Body of pancreas (tissue), 4 donors: ENCODE data around the gene UBE2E3. TPM values are rescaled to one million over a fixed set of nuclear protein-coding genes. Genes with fewer than 3 reads are reported as not detected.

Experiments
- ATAC-seq: fragments of 150-250 bp; one replicate; pipeline ENCODE4 v1.9.1; 2016
- DNase-seq, 4 donors: peaks; one replicate each; pipeline ENCODE4 v3.0.0-alpha.2; 2019
- H3K27ac ChIP-seq, 4 donors: fragments of 200-600 bp; sonication (generic); 1 replicate in 3 of 4; 2 replicates in 1 of 4; pipeline versions ENCODE4 v1.5.1 to v1.6.1; 2016 to 2019; ENCODE audit warnings: mild to moderate bottlenecking in 1 of 4, mixed read lengths in 1 of 4, moderate library complexity in 1 of 4
- H3K27me3 ChIP-seq, 2 donors: fragments of 200-600 bp; sonication (generic); one replicate each; pipeline ENCODE4 v1.6.0; 2016; ENCODE audit warnings: mild to moderate bottlenecking in 1 of 2
- H3K36me3 ChIP-seq, 2 donors: fragments of 200-600 bp; sonication (generic); replicated peaks in 1 of 2; 2 replicates each; pipeline ENCODE4 v1.5.1; 2016; ENCODE audit warnings: low read depth in 2 of 2; ENCODE audit not compliant: insufficient read depth in 1 of 2
- H3K4me1 ChIP-seq: fragments of 200-600 bp; sonication (generic); one replicate; pipeline ENCODE4 v1.6.0; 2016
- H3K4me3 ChIP-seq, 2 donors: fragments of 200-600 bp; sonication (generic); 1 replicate in 1 of 2; 2 replicates in 1 of 2; pipeline ENCODE4 v1.5.1; 2016 to 2019
- H3K9me3 ChIP-seq, 3 donors: fragments of 200-600 bp; sonication (generic); 1 replicate in 2 of 3; 2 replicates in 1 of 3; pipeline ENCODE4 v1.5.1; 2016
- CTCF ChIP-seq, 7 experiments: fragments of 450-650 bp in 4 of 7; fragments of 200-600 bp in 3 of 7; sonication (generic) in 3 of 7; IDR thresholded peaks; one replicate each; pipeline ENCODE4 v1.5.1; 2016 to 2019; ENCODE audit warnings: antibody characterized with exemption in 7 of 7
- POLR2A ChIP-seq, 3 donors: fragments of 450-650 bp; IDR thresholded peaks; one replicate each; pipeline ENCODE4 v1.6.1; 2016; ENCODE audit warnings: antibody characterized with exemption in 3 of 3, mild to moderate bottlenecking in 2 of 3
- WGBS, 2 donors: methylation state at CpG; one replicate each; pipeline ENCODE4 v1.1.5; 2017; 5-methylcytosine and 5-hydroxymethylcytosine counted together
- intact Hi-C: fragments of 100-400 bp; cut with DNase I; formaldehyde crosslinking; loops from one replicate; pipeline ENCODE4 v1.15.1; 2023
- total RNA-seq, 2 donors: library from RNA; depleted of rRNA; stranded (reverse); fragments of >200 nt; gene quantifications; one replicate each; pipeline ENCODE4 v1.1.0, GENCODE V29; 2016

UBE2E3 gene
- total RNA-seq, 2 donors from 2014 or later = 30.3 to 38.7 TPM

- DNase-seq (no peak), ATAC-seq (no peak)
- Histone ChIP-seq H3K4me3 (no peak overlapping the region), H3K36me3 (no peaks in the 10 kb centered on the region), H3K9me3 (no peaks in the 10 kb centered on the region), H3K27ac (no peak overlapping the region), H3K4me1 (no peaks in the 10 kb centered on the region), H3K27me3 (no peaks in the 10 kb centered on the region)
- no peak for TF ChIP-seq POLR2A (IDR thresholded peaks at IDR 0.05)
- TF ChIP-seq CTCF (IDR thresholded peaks at IDR 0.05) = no peak
- intact Hi-C loops = no loop called here
- 83 to 91% methylated on average over 2 of the region's 2 CpGs for WGBS, 2 donors
These were observed 28.3 kb upstream of the UBE2E3 start for GRCh38 chr2:180952082-180952481.

DNA sequence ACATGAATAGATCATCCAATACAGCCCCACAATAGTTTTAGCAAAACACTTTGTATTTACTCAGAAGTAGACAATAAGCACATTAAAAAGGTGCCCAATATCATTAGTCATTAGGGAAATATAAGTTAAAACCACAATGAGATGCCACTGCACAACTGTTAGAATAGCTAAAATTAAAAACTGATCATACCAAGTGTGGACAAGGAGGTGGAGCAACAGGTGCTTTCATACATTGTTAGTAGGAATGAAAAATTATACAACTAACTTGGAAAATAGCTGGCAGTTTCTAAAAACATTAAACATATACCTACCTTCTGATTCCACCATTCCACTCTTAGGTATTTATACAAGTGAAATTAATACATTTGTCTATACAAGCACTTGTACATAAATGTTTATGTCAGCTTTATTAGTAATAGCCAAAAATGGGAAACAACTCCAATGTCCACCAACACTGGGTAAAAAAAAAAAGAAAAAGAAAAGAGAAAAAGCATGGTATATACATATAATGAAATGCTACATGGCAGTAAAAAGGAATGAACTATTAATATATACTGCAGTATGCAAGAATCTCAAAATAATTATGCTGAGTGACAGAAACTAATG lies 27.6 kb upstream of the UBE2E3 start:
- no peak overlapping the region for H3K4me3 ChIP-seq
- TF ChIP-seq POLR2A (IDR thresholded peaks at IDR 0.05) (no peak), CTCF (IDR thresholded peaks at IDR 0.05) (no peak)
- no peak for ATAC-seq
- no peak overlapping the region for H3K27ac ChIP-seq
- intact Hi-C loops = no loop called here
- H3K27me3 ChIP-seq = no peaks in the 10 kb centered on the region
- no peaks in the 10 kb centered on the region for H3K9me3 ChIP-seq
- no peaks in the 10 kb centered on the region for H3K4me1 ChIP-seq
- DNase-seq = no peak
- H3K36me3 ChIP-seq = no peaks in the 10 kb centered on the region

DNA sequence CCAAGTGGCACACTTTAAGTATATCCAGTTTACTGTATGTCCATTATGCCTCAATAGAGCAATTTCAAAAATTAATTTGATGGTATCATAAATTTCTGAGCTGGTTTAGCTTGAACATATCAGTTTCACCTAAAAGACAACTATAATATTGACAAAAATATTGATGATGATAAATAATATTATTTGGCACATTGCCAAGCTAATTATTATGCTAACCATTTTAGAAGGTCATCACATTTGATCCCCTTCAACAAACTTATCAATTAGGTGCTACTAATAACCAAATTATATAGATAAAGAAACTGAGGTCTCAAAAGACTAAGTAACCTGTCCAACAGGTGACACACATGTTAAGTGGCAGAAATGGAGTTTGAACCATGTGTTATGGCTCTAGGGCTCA lies 26.9 kb upstream of the UBE2E3 start:
- H3K36me3 ChIP-seq = no peaks in the 10 kb centered on the region
- DNase-seq (no peak), ATAC-seq (no peak)
- no peaks in the 10 kb centered on the region for H3K4me1 ChIP-seq
- no peaks in the 10 kb centered on the region for H3K27me3 ChIP-seq
- no peak overlapping the region for H3K4me3 ChIP-seq
- intact Hi-C loops = no loop called here
- no peak overlapping the region for H3K27ac ChIP-seq
- no peaks in the 10 kb centered on the region for H3K9me3 ChIP-seq
- TF ChIP-seq POLR2A (IDR thresholded peaks at IDR 0.05) (no peak), CTCF (IDR thresholded peaks at IDR 0.05) (no peak)

- Histone ChIP-seq H3K27me3 (no peaks in the 10 kb centered on the region), H3K4me1 (no peaks in the 10 kb centered on the region), H3K4me3 (no peak overlapping the region), H3K27ac (no peak overlapping the region), H3K36me3 (no peaks in the 10 kb centered on the region), H3K9me3 (no peaks in the 10 kb centered on the region)
- no peak for ATAC-seq
- DNase-seq = no peak
- intact Hi-C loops = no loop called here
- TF ChIP-seq CTCF (IDR thresholded peaks at IDR 0.05) (no peak), POLR2A (IDR thresholded peaks at IDR 0.05) (no peak)
These were observed 25.3 kb upstream of the UBE2E3 start for GRCh38 chr2:180955101-180955500.

GRCh38 chr2:180959787-180960186 lies 20.6 kb upstream of the UBE2E3 start:
- Histone ChIP-seq H3K36me3 (no peaks in the 10 kb centered on the region), H3K27ac (no peak overlapping the region), H3K27me3 (no peaks in the 10 kb centered on the region), H3K4me3 (no peak overlapping the region), H3K4me1 (no peaks in the 10 kb centered on the region), H3K9me3 (no peaks in the 10 kb centered on the region)
- intact Hi-C loops = no loop called here
- TF ChIP-seq POLR2A (IDR thresholded peaks at IDR 0.05) (no peak), CTCF (IDR thresholded peaks at IDR 0.05) (no peak)
- ATAC-seq (no peak), DNase-seq (no peak)
- WGBS, 2 donors = 85 to 89% methylated on average over 1 of the region's 1 CpG
